B cell (primary cell): ENCODE results near the gene SUV39H2.
"Not testable (repeated sequence)": the region's sequence is repeated elsewhere in the genome, so short reads cannot be mapped to it uniquely, and the experiment has no call there.

Source experiments
- EZH2 ChIP-seq: IDR thresholded peaks from 2 replicates; pipeline ENCODE4 v1.6.1; 2012; ENCODE audit warnings: borderline replicate concordance, low read depth, mild to moderate bottlenecking, moderate library complexity, low read length; ENCODE audit not compliant: insufficient read depth, poor library complexity, severe bottlenecking
- TF ChIP-seq, protein P1 (sequence below): fragments of 200-600 bp; IDR thresholded peaks from one replicate; pipeline ENCODE4 v1.8.0; 2022; ENCODE audit warnings: antibody characterized with exemption, mild to moderate bottlenecking

DNA sequence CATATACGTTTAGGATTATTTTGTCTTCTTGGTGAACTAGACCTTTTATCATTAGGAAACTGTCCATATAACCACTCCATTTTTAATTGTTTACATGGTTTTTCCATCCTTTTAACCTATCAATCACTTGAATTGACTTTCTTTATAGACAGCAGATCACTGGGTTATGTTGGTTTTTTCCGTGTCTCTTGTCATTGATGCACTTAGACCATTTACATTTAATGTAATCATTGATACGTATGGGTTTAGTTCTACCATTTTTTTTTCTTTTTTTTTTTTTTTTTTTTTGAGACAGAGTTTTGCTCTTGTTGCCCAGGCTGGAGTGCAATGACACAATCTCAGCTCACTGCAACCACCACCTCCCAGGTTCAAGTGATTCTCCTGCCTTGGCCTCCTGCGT, 28.9 kb downstream of the SUV39H2 start:
- TF ChIP-seq, protein P1, sequence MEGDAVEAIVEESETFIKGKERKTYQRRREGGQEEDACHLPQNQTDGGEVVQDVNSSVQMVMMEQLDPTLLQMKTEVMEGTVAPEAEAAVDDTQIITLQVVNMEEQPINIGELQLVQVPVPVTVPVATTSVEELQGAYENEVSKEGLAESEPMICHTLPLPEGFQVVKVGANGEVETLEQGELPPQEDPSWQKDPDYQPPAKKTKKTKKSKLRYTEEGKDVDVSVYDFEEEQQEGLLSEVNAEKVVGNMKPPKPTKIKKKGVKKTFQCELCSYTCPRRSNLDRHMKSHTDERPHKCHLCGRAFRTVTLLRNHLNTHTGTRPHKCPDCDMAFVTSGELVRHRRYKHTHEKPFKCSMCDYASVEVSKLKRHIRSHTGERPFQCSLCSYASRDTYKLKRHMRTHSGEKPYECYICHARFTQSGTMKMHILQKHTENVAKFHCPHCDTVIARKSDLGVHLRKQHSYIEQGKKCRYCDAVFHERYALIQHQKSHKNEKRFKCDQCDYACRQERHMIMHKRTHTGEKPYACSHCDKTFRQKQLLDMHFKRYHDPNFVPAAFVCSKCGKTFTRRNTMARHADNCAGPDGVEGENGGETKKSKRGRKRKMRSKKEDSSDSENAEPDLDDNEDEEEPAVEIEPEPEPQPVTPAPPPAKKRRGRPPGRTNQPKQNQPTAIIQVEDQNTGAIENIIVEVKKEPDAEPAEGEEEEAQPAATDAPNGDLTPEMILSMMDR = not testable (repeated sequence)
- TF ChIP-seq EZH2 = not testable (repeated sequence)
